HEK293T (cell line): ENCODE results near the gene LRRC7.

ENCODE experiments used
- BHLHE40 ChIP-seq: fragments of 450-650 bp; IDR thresholded peaks from 2 replicates; pipeline ENCODE4 v1.6.1; 2016; ENCODE audit warnings: mild to moderate bottlenecking, moderate library complexity, borderline replicate concordance
- ELF4 ChIP-seq: fragments of 450-650 bp; IDR thresholded peaks from 2 replicates; pipeline ENCODE4 v1.6.1; 2017; ENCODE audit warnings: antibody characterized with exemption
- FOXM1 ChIP-seq: fragments of 450-650 bp; IDR thresholded peaks from 2 replicates; pipeline ENCODE4 v1.6.1; 2017; ENCODE audit warnings: mild to moderate bottlenecking, borderline replicate concordance
- SP1 ChIP-seq: fragments of 450-650 bp; IDR thresholded peaks from 2 replicates; pipeline ENCODE4 v1.6.1; 2017
- ZNF384 ChIP-seq: fragments of 450-650 bp; IDR thresholded peaks from 2 replicates; pipeline ENCODE4 v1.6.1; 2016

GRCh38 chr1:70061231-70061630, 493.5 kb downstream of the LRRC7 start:
- TF ChIP-seq ZNF384, result no peak
- TF ChIP-seq FOXM1, result no peak
- TF ChIP-seq SP1, result no peak
- no peak for TF ChIP-seq ELF4
- TF ChIP-seq BHLHE40, result no peak
